ENCODE measurements around the gene UVSSA.

DNA sequence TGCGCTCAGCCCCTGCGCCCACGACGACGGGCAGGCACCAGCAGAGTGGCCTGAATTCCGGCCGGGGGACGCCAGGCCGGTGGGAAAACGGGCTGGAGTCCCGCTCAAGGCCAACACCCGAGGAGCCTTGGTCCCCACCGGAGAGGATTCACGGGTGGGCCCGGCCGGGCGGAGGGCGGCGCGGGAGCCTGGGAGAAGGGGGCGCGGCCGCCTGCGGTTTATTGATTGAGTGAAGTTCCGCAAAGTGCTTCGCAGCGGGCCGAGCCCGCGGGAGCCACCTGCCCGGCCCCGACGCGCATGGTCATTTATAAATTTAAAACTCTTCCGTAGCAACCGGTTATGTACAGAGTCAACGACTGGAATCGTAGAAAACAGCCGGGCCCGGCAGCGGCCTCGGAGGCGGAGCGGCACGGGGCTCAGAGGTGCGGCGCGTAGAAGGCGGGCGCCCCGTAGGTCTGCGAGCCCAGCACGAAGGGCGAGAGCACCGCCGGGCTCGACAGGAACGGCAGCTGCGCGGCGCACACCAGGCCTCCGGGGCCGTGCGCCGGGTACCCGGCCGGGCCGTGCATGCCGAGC is 55.6 kb downstream of the UVSSA start:
- TF ChIP-seq, protein P1, sequence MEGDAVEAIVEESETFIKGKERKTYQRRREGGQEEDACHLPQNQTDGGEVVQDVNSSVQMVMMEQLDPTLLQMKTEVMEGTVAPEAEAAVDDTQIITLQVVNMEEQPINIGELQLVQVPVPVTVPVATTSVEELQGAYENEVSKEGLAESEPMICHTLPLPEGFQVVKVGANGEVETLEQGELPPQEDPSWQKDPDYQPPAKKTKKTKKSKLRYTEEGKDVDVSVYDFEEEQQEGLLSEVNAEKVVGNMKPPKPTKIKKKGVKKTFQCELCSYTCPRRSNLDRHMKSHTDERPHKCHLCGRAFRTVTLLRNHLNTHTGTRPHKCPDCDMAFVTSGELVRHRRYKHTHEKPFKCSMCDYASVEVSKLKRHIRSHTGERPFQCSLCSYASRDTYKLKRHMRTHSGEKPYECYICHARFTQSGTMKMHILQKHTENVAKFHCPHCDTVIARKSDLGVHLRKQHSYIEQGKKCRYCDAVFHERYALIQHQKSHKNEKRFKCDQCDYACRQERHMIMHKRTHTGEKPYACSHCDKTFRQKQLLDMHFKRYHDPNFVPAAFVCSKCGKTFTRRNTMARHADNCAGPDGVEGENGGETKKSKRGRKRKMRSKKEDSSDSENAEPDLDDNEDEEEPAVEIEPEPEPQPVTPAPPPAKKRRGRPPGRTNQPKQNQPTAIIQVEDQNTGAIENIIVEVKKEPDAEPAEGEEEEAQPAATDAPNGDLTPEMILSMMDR (IDR thresholded peaks at IDR 0.05; ENCODE audit: low read length) = no peak
- no peak for TF ChIP-seq EZH2 (optimal IDR thresholded peaks at IDR 0.05; ENCODE audit: low read depth, low read length)

Data from MM.1S (cell line).